LNCaP clone FGC (cell line): ENCODE data around the gene HIF3A.

Source experiments
- DNase-seq: peaks from one replicate; pipeline ENCODE4 v3.0.0-alpha.2; 2011; ENCODE audit warnings: low read depth
- H3K4me3 ChIP-seq: 2 replicates; pipeline ENCODE4 v1.5.1; 2011; ENCODE audit warnings: mild to moderate bottlenecking, low read depth, low read length, control low read depth
- TF ChIP-seq, protein P1 (sequence below): IDR thresholded peaks from 2 replicates; pipeline ENCODE4 v1.5.1; 2012; ENCODE audit warnings: mild to moderate bottlenecking; ENCODE audit not compliant: control insufficient read depth, insufficient read depth; ENCODE audit errors: extremely low read depth

Gene HIF3A

DNA sequence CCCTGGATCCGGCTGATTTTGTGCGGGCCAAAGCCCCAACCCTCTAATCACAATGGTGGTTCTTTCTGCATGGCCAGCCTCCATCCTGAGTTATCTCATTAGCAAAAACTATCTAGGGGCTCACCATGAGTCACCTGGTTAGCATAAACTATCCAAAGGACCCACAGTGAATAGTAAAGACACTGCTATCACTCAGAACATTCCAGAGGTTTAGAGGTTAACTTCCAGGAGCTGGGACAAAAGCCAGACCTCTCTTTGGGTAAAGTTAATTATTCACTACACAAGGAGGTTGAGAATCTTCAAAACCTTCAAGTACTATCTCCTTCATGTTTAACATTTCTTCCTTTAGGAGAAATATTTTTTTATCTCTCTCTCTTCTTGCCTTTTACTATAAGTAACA, 31.2 kb downstream of the HIF3A start:
- no peak for DNase-seq
- no peak overlapping the region for H3K4me3 ChIP-seq
- TF ChIP-seq, protein P1, sequence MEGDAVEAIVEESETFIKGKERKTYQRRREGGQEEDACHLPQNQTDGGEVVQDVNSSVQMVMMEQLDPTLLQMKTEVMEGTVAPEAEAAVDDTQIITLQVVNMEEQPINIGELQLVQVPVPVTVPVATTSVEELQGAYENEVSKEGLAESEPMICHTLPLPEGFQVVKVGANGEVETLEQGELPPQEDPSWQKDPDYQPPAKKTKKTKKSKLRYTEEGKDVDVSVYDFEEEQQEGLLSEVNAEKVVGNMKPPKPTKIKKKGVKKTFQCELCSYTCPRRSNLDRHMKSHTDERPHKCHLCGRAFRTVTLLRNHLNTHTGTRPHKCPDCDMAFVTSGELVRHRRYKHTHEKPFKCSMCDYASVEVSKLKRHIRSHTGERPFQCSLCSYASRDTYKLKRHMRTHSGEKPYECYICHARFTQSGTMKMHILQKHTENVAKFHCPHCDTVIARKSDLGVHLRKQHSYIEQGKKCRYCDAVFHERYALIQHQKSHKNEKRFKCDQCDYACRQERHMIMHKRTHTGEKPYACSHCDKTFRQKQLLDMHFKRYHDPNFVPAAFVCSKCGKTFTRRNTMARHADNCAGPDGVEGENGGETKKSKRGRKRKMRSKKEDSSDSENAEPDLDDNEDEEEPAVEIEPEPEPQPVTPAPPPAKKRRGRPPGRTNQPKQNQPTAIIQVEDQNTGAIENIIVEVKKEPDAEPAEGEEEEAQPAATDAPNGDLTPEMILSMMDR, result no peak

DNA sequence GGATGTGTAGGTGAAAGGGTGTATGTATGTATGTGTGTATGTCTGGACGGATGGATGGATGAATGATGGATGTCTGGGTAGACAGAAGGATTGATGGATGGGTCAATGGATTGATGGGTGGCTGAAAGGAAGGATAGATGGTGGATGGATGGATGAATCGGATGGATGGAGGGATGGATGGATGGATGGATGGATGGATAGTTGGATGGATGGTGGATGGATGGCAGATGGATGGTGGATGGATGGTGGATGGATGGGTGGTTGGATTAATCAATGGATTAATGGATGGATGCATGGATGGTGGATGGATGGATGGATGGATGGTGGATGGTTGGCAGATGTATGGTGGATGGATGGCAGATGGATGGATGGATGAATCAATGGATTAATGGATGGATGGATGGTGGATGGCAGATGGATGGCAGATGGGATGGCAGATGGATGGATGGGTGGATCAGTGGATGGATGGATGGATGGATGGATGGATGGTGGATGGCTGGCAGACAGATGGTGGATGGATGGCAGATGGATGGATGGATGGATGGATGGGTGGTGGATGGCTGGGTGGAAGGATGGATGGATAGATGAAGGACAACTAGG, 33.6 kb downstream of the HIF3A start:
- TF ChIP-seq, protein P1, result no peak
- no peak for DNase-seq
- H3K4me3 ChIP-seq, result no peak overlapping the region

DNA sequence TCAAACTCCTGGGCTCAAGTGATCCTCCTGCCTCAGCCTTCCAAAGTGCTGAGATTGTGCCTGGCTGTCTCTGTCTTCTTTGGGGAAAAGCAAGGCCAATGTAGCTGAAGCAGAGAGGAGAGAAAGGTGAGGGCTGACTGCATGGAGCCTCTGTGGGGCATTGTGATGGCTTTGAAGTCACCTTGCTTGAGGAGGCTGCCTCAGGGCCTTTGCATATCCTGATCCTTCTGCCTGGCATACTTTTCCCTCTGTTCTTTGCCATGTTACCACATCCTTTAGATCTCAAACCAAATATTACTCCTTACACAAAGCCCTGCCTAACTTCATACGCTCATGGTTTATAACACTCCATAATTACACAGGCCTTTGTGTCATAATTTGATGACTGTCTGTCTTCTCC, 40.6 kb downstream of the HIF3A start:
- TF ChIP-seq, protein P1, result no peak
- no peak overlapping the region for H3K4me3 ChIP-seq
- no peak for DNase-seq

DNA sequence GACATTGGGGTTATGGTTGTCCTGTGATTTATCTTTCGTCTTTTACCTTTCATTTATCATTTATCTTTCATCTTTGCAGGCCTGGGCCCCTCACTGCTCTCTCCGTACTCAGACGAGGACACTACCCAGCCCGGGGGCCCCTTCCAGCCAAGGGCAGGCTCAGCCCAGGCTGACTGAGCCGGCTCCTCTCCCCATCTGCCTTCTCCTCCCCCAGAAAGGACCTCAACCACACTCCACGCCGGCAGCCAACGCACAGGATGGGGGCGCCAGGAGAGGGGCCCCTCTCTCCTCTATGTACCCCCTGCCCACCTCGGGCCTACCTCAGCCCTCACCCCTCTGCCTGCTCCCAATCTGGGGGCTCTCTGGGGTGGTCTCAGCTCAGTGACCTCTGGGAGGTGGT, 42.6 kb downstream of the HIF3A start:
- TF ChIP-seq, protein P1, result no peak
- no peak overlapping the region for H3K4me3 ChIP-seq
- DNase-seq, result no peak

DNA sequence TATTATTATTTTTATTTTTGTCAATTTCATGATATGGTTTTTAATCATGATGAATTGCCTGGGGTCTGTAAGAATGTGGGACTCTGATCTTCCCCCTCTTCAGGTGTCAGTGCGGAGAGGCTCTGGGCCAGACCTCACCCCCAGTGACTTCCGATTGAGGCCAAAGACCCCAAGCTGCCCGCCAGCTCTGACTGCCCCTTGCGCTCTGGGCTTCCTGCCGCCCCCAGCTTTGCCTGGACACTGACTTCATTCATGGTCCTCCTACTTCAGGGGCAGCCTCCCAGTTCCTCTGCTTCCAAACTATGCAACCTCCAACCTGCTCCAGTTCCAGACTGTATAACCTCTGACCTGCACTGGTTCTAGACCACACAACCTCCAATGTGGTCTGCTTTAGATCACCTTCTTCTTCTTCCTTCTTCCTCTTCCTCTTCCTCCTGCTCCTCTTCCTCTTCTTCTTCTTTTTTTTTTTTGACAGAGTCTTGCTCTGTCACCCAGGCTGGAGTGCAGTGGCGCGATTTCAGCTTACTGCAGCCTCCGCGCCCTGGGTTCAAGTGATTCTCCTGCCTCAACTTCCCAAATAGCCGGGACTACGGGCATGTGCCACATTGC, 43.3 kb downstream of the HIF3A start:
- TF ChIP-seq, protein P1, result no peak
- H3K4me3 ChIP-seq, result no peak overlapping the region
- DNase-seq, result no peak

DNA sequence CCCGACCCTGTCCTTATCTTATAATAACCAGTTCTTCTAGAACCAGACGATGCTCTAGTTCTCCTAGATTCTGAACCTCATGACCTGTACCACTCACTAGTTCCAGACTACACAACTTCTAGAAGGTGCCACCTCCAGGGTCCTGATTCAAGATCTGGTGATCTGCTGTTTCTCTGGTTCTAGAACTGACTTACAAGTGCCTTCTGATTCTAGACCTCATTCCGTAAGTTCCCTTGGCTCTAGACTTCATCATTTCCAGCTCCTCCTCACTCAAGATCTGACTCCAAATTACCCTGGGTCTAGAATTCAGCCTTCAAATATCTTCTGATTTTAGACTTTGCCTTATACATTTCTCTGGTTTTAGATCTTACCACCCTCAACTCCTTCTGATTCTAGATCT, 45.1 kb downstream of the HIF3A start:
- TF ChIP-seq, protein P1, result no peak
- H3K4me3 ChIP-seq, result no peak overlapping the region
- no peak for DNase-seq

DNA sequence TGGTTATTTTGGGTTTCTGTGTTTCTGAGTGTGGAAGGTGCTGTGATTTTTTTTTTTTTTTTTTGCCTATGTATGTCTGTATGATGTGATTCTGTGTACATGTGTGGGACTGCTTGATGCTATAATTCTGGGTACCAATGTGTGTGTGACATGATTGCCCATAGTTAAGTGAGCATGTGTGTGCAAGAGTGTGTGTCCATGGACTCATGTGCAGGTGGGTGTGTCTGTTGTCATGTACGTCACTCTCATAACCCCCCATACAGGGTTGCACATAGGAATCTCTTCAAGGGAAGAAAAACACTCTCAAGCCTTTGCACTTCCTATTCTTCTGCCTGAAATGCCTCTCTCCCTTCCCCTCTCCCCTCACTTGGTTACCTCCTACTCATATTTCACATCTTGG, 47.5 kb downstream of the HIF3A start:
- no peak overlapping the region for H3K4me3 ChIP-seq
- TF ChIP-seq, protein P1, result no peak
- no peak for DNase-seq
